ENCODE data around the gene MAN1B1.

MAN1B1 gene

DNA sequence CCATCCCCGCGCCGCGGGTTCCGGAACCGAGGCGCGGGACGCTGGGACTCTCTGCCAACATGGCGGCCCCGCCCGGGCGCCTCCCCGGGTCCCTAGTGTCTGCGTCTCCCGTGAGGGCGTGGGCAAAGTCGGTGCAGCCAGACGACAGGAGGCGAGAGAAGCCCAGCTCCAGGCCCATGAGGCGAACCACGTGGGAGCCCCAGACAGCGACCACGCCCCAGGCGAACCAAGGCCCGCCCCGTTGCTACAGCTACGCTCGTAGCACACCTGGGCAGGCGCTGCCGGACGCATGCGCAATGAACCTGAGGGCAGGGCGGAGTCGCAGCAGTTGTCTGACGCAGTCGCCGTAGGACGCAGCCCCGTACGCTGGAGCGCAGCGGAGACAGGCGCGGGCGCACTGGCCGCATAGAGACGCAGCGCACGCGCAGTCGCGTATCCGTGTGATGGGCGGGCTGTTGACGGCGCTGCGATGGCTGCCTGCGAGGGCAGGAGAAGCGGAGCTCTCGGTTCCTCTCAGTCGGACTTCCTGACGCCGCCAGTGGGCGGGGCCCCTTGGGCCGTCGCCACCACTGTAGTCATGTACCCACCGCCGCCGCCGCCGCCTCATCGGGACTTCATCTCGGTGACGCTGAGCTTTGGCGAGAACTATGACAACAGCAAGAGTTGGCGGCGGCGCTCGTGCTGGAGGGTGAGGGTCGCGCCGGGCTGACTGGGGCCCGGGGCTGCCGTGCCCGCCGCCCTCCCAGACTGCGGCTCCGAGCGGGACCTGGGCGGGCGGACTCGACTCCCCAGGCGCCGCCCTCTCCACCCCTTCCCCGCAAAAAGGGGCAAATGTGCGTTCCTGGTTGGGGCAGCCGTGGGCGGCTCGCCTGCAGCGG lies at the start of gene MAN1B1:
Gene MAN1B1 (plus strand): TSS at position 455 of the 878 bp plus-strand sequence. CDS start 15 bp downstream, at position 470.
- peak; percentile 100 for DNase-seq

DNA sequence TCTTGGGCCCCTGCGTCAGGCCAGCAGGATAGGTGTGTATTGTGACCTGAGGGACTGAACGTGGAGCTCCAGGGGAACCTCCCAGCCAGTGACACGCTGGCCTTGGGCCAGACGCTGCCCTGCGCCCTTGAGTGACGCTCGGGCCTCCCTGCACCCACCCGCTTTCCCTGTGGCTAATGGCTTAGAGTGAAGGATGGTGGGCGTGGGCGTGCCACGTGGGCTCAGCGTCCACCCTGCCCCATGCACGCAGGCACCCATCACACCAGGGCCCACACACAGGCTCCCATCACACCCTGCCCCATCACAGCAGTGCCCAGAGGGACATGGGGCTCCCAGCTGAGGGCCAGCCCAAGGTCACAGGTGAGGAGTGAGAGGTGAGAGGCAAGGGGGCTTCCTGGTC lies 49.8 kb upstream of the MAN1B1 start:
- DNase-seq, result no peak

DNA sequence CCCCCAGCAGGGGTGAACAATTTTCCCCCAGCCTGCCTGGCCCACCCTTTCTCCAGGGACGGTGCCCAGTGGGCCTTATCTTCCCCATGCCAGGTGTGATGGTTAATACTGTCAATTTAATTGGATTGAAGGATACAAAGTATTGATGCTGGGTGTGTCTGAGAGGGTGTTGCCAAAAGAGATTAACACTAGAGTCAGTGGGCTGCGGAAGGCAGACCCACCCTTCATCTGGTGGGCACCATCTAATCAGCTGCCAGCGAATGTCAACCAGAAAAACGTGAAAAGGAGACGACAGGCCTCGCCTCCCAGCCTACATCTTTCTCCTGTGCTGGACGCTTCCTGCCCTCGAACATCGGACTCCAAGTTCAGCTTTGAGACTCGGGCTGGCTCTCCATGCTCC lies 49.3 kb upstream of the MAN1B1 start:
- DNase-seq, result no peak

DNA sequence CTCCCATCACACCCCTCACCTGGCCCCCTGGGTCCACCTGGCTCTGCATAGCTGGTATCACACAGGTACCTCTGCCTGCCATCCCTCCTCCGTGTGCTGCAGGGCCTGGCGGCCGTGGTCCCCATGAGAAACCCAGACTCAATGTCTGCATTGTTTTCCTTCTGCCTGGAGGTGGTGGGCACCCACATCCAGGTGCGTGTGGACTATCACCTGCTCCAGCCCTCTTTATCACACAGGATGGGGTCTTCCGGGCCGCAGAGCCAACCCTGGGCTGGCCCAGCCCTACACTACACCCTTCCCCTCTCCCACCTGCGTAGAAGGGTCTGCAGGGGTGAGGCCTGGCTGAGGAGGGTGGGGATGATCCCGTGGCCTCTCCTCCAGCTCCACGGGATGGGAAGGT lies 47.9 kb upstream of the MAN1B1 start:
- no peak for DNase-seq

DNA sequence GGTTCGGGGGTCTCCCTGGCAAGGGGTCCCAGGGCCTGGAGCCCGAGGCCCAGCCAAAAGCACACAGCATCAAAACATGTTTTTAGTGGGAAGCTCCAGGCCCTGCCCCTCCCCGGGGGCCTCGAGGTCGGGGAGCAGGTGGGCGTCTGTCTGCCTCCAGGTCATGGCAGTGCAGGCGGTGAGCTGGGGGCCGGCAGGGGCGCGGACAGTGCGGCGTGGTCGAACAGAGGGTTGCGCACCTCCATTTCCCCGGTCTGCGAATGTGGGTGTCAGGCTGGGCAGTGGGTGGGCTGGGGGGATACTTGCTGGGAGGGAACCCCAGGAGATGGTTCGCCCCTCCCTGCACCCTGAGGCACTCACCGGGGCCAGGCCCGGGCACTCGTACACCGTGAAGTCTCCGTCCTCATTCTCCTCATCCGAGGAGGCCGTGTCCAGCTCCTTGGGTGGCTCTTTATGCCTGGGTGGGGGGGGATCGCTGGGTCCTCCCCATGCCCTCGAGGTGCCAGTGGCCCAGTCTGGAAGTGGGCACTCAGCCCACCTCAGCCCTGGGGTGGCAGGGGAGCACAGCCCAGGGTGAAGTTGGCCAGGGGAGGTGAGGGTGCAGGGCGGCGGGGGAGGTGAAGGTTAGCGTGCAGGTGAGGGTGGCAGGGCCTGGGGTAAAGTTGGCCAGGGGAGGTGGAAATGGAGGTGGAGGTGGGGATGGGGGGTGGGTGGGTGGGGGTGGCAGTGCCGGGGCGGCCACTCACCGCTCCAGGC lies 47.0 kb upstream of the MAN1B1 start:
- no peak for DNase-seq

DNA sequence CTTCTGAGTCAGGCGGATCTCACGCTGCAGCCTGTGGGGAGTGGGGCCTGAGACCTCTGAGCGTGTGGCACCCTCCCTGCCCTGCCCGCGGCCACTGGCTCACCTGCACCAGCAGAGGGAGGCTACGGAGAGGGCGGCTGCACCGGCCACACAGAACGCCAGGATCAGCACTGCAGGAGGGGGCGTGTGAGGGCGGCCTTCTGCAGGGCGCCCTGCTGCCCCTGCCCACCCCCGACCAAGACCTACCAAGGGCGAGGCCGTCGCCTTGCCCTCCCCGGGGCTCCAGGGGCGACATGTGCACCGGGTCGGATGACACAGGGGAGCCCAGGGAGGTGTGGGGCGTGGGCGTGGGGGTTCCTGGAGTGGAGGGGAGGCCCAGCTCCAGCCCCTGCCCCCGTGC lies 46.2 kb upstream of the MAN1B1 start:
- DNase-seq, result no peak

DNA sequence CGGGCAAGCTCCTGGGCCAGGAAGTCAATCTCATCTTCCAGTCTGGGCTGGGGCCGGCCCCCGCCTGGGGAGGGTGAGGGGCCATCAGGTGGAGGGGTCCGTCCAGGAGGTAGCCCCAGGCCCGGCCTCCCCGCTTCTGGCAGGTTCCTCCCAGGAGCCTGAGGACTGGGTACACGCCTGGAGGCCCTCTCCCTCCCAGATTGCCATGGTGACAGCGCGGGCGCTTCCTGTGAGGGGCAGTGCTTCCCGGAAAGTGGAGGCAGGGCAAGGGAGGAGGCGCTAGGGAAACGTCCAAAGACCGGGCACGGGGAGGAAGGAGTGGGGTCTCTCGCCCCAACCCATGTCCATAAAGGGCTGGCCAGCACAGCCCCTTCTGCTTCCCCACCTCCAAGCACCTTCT lies 45.7 kb upstream of the MAN1B1 start:
- DNase-seq, result no peak

DNA sequence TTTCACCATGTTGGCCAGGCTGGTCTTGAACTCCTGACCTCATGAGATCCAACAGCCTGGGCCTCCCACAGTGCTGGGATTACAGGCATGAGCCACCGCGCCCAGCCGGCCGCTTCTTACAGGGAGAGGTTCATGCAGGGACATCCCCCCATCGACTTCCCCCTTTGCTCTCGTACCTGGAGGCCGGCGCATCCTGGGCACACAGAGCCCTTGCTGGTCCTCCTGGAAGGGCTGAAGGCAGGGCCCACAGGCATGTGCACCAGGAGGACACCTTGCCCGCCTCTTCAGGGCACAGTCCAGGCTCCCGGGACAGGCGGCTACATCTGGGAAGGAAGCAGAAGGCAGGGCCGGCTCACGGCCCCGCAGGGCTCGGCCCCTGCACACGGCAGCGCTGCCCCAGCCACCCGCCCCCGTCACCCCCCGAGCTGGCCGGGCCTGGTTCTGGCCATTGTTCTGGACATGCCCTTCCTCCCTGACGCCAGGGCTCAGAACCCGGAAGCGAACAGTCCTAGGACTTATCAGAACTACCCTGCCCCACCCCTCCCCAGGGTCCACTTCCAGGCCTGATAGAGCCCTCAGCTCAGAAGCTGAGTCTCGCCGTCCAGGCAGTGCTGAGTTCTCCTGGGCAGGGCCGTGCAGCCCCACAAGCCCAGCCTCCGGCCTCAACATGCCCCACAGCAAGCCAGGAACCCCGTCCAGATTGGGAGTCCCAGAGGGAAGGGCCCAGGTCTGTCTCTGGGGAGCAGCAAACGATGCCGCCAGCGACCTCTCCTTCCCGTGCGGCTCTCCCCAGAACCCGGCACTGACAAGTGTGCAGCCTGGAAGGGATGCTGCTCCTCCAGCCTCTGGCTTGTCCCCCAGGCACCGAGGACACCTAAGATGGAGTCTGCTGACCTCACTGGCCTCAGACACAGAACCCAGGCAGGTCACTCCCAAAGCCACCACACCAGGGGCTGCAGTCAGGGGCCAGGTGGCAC lies 43.7 kb upstream of the MAN1B1 start:
- no peak for DNase-seq

DNA sequence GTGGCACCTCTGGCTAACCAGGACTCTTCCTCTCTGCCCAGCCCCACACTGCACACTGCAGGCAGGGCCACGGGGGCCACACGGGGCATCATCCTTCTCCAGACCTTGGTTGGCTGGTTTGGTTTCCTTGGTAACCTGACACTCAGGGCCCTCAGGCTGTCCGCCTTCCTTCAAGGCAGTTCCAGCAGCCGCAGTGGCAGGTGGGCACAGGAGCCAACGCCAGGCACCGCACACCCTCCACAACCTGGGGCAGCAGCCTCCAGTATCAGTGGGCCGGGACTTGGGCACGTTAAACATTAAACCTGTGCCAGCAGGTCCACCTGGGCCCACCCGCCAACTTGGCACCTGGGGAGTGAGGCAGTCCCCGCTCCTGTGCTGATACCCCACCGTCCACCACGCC lies 42.7 kb upstream of the MAN1B1 start:
- DNase-seq, result no peak

DNA sequence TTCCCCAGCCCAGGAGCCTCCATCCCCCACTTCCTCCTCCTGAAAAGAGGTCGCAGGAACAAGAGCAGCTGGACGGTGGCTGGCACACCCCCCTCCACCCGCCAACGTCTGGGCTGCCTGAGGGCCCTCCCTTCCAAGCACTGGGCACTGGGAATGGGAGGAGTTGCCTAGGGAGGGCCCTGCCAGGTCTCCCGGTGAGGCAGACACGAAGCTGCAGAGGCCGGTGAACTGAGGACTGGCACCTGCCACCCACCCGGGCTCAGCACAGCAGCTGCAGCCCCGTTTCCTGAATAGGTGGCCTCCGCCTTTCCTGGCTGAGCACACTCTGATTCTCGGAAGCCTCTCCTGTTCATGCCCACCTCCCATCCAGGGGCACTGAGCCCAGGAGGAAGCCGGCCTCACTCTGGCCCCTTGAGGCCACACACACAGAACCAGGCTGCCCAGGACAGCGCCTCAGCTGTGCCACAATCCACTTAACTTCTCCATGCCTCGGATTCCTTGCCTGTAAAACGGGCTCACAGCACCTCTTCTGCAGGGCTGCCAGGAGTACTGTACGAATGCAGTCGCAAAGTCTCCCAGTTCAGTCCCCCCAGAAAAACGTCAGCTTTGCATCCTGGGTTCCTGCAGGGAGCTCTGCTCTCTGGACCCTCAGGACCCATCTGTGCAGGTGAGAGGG lies 42.1 kb upstream of the MAN1B1 start:
- no peak for DNase-seq

DNA sequence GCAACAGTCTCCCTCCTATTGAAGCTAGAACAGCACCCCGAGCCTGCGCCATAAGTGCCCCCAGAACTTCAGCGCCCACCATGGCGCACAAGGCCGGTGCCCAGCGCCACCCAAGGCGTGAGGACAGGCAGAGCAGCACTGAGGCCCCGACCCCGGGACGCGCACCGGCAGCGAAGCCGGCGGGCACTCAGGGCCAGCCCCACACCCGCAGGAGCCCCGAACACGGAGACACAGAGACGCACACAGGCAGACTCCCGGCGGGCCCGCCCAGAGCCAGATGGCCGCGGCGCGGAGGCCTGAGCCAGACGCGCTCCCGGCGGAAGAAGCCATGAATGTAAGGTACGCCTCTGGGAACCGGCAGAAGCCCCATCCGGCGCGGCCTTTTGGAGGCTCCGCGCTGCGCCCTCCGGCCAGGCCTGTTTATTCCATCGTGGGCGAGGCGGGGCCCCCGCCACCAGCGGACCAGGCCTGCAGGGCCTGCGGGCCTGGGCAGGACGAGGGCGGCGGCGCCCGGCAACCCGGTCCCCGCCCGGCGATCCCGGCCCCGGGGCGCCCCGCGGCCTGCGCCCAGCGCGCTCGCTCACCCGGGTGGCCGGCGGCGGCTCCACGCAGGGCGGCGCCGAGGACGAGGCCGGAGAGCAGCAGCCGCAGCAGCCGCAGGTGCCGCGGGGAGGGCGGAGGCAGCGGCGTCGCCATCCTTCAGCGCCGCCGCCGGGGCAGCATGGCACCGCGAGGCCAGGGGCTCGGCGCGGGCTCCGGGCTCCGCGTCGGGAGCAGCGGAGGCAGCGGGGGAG lies 41.3 kb upstream of the MAN1B1 start:
- no peak for DNase-seq

DNA sequence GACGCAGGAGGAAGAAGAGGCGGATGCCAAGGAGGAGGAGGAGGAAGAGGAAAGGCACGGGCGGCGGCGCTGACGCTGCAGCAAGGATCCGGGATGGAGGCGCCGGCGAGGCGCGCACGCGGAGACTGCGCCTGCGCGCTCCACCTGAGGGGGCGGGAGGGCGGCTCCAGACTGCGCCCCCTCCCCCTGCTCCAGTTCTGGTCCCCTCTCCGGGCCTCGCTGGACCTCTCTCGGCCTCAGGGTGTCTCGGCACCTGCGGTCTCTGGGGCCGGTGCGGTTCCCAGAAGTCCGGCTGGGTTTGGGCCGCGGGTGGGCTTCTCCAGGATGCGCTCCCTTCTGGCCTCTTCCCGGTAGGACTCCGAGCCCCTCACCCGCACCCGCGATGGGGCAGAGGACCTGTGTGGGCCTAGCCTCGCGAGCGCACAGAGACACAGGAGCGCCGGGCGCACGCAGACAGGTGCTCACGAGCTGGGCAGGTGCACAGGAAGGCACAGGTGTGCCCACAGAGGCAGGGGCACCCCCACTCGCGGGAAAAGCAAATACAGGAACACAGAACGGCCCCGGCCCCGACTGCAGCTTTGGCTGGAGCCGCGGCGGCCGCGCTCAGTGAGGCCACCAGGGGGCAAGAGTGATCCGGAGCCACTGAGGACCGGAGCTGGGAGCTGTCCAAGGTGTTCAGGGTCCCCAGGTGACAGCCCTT lies 40.5 kb upstream of the MAN1B1 start, which contains the start of gene NPDC1:
Gene NPDC1 (minus strand): TSS at position 90 of the 700 bp plus-strand sequence. CDS start 188 bp downstream, outside the sequence.
- peak; percentile 86 for DNase-seq

DNA sequence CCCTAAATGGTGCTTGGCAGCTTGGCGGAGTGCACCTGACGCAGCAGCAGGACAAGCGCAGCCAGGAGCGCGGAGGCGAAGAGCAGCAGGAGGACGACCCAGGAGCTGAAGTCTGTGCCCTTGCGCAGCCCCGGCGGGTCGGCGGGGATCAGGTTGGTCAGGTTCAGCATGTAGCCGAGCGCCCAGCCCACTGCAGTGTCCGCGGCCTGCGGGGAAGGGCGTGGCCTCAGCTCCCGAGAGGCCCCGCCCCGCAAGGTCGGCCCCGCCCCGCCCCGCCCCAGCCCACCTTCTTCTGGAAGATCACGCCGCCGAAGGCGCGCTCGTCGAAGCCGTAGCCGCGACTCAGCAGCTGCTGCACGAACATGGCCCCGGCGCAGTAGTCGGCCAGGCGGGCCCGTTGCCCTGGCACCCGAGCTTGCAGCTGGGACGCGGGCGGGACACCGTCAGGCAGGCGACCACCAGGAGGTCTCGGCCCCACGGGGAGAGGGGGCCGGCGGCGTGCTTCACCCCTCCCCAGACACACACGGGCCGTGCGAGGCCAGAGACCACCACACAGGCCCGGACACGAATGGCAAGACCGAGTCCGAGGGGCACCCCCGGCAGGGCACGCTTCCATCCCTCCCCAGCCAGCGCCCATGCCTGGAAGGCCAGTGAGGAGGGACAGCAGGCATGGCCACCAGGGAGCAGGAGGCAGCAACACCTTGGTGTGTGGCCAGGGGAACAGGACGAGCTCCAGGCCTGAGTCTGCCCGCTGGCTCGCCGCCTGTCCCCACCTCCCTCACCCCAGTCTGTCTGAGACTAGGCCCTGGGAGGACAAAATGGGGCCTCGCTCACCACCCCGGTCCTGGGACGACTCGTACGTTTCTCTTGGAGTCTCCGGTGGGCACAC lies 37.9 kb upstream of the MAN1B1 start:
- DNase-seq, result no peak

DNA sequence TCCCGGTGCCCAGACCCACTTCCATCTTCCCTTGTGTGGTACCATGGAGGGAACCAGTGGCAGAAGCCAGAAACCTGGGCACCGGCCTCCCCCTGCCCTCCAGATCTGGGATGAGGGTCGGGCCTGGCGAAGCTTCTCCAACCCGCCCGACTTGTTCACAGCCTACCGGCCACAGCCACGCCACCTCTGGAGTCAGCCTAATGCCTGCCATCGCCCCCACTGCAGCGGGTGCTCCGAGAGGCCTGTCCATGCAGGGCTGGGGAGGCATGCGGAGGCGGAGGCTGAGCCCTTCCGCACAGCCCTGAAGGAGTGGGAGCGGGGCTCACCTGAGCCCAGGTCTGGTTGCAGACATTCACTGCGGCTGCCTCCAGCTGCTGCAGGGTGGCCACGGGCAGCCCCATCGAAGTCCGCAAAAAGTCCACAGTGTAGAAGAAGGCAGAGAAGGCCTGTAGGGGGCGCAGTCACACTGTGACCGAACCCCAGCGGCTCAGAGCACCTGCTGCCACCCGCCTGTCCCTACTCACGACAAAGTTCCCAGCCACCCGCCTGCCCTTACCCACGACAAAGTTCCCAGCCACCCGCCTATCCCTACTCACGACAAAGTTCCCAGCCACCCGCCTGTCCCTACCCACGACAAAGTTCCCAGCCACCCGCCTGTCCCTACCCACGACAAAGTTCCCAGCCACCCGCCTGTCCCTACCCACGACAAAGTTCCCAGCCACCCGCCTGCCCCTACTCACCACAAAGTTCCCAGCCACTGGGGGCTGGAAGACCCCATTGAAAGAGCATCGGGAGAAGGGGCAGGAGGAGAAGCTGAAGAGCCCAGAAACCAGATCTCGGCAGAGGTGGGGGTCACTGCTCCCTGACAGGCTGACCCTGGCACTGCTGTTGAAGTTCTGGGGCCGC lies 37.0 kb upstream of the MAN1B1 start:
- DNase-seq, result peak; percentile 64

DNA sequence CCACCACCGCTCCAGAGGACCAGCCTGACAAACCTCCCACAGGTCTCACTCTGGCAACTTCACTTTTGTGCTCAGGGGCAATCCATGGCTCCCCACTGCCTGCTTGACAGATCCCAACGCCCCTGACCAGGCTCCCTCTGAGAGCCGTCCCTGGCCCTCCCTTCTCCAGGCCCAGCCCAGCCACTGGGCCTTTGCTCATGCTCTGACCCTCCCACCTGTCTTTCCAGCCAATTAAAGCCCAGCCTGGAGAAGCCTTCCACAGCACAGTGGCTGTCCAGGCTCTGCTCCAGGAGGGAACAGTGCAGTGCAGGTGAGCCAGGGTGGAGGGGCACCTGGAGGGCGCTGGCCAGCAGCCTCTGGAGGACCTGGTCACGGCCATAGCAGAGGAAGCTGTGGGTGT lies 36.2 kb upstream of the MAN1B1 start:
- no peak for DNase-seq

DNA sequence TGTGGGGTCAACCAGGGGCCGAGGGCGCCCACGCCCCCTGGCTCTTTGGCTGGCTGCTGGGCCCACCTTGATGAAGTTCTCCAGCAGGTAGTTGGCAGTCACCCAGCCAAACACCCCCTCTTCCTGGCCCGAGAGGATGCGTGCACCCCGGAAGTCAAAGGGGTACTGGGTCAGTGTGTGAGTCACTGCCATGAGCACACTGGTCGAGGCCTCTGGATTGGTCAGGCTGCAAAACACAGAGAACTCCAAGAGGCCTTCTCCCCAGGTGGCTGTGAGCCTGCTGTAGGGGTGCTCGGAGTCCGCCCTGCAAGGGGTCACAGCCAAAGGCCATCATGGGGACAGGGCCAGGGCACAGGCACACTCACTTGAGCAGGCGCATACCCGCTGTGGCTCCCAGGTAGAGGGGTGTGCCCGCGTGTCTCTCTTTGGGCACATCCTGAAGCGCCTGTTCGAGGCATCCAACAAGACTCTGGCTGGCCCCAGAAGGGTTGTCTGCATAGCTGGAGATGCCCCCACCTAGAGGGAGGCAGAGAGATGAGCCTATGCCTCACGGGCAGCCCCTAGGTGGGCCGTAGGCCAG lies 35.5 kb upstream of the MAN1B1 start:
- DNase-seq, result no peak

DNA sequence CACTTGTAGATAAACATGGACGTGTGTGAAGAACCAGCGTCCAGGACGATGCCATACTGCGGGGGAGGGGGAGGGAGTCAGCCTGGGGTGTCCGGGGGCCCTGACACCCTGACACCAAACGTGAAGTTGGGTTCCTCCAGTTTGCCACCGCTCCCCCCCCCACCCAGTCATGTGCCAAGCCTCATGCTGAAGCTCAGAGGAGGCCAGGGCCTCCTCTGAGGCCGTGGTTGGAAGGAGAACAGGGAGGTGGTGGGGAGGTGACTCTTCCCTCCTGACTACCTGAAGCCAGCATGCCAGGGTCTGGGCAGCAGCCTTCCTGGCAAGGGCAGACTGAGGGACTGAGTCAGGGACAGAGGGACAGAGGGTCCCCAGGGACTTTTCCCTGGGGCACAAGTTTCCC lies 34.5 kb upstream of the MAN1B1 start:
- DNase-seq, result no peak
